ENCODE results near the gene IL19.

IL19 gene

DNA sequence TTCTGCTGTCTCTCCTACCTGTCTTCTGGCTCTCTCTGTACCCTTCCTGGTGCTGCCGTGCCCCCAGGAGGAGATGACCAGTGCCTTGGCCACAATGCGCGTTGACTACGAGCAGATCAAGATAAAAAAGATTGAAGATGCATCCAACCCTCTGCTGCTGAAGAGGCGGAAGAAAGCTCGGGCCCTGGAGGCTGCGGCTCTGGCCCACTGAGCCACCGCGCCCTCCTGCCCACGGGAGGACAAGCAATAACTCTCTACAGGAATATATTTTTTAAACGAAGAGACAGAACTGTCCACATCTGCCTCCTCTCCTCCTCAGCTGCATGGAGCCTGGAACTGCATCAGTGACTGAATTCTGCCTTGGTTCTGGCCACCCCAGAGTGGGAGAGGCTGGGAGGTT lies 38.1 kb upstream of the IL19 start (continued):
- TF ChIP-seq TCF4 (CRISPR knock-in tag; IDR thresholded peaks at IDR 0.05; ENCODE audit: borderline replicate concordance) (no peak), ZNF70 (CRISPR knock-in tag; IDR thresholded peaks at IDR 0.05) (no peak), ZFP3 (CRISPR knock-in tag; IDR thresholded peaks at IDR 0.05) (no peak), RARB (CRISPR knock-in tag; IDR thresholded peaks at IDR 0.05) (no peak), OSR1 (CRISPR knock-in tag; IDR thresholded peaks at IDR 0.05) (no peak), ZFP30 (CRISPR knock-in tag; IDR thresholded peaks at IDR 0.05) (no peak), ISL1 (CRISPR knock-in tag; IDR thresholded peaks at IDR 0.05) (no peak)
- TF ChIP-seq, protein P1, sequence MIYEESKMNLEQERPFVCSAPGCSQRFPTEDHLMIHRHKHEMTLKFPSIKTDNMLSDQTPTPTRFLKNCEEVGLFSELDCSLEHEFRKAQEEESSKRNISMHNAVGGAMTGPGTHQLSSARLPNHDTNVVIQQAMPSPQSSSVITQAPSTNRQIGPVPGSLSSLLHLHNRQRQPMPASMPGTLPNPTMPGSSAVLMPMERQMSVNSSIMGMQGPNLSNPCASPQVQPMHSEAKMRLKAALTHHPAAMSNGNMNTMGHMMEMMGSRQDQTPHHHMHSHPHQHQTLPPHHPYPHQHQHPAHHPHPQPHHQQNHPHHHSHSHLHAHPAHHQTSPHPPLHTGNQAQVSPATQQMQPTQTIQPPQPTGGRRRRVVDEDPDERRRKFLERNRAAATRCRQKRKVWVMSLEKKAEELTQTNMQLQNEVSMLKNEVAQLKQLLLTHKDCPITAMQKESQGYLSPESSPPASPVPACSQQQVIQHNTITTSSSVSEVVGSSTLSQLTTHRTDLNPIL (CRISPR knock-in tag; IDR thresholded peaks at IDR 0.05; ENCODE audit: low read depth), result no peak
- TF ChIP-seq, protein P2, sequence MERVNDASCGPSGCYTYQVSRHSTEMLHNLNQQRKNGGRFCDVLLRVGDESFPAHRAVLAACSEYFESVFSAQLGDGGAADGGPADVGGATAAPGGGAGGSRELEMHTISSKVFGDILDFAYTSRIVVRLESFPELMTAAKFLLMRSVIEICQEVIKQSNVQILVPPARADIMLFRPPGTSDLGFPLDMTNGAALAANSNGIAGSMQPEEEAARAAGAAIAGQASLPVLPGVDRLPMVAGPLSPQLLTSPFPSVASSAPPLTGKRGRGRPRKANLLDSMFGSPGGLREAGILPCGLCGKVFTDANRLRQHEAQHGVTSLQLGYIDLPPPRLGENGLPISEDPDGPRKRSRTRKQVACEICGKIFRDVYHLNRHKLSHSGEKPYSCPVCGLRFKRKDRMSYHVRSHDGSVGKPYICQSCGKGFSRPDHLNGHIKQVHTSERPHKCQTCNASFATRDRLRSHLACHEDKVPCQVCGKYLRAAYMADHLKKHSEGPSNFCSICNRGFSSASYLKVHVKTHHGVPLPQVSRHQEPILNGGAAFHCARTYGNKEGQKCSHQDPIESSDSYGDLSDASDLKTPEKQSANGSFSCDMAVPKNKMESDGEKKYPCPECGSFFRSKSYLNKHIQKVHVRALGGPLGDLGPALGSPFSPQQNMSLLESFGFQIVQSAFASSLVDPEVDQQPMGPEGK (CRISPR knock-in tag; IDR thresholded peaks at IDR 0.05; ENCODE audit: borderline replicate concordance), result no peak

DNA sequence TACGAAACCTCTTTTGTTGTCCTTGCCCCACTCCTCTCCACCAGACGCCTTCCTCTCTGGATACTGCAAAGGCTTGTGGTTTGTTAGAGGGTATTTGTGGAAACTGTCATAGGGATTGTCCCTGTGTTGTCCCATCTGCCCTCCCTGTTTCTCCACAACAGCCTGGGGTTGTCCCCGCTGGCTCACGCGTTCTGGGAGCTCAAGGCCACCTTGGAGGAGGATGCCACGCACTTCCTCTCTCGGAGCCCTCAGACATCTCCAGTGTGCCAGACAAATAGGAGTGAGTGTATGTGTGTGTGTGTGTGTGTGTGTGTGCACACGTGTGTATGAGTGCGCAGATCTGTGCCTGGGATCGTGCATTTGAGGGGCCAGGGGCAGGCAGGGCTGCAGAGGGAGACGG lies 37.6 kb upstream of the IL19 start:
- TF ChIP-seq, protein P3, sequence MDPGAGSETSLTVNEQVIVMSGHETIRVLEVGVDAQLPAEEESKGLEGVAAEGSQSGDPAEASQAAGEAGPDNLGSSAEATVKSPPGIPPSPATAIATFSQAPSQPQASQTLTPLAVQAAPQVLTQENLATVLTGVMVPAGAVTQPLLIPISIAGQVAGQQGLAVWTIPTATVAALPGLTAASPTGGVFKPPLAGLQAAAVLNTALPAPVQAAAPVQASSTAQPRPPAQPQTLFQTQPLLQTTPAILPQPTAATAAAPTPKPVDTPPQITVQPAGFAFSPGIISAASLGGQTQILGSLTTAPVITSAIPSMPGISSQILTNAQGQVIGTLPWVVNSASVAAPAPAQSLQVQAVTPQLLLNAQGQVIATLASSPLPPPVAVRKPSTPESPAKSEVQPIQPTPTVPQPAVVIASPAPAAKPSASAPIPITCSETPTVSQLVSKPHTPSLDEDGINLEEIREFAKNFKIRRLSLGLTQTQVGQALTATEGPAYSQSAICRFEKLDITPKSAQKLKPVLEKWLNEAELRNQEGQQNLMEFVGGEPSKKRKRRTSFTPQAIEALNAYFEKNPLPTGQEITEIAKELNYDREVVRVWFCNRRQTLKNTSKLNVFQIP (CRISPR knock-in tag; IDR thresholded peaks at IDR 0.05; ENCODE audit: borderline replicate concordance, low read depth), result no peak
- TF ChIP-seq ZNF565 (CRISPR knock-in tag; conservative IDR thresholded peaks at IDR 0.05; ENCODE audit: low read depth) (no peak), ZNF8 (CRISPR knock-in tag; IDR thresholded peaks at IDR 0.05) (no peak), ZFP30 (CRISPR knock-in tag; IDR thresholded peaks at IDR 0.05) (no peak), CSDC2 (CRISPR knock-in tag; IDR thresholded peaks at IDR 0.05) (no peak), ZC3H10 (CRISPR knock-in tag; IDR thresholded peaks at IDR 0.05) (no peak), GLIS3 (CRISPR knock-in tag; IDR thresholded peaks at IDR 0.05) (no peak), ZNF70 (CRISPR knock-in tag; IDR thresholded peaks at IDR 0.05) (no peak), TCF4 (CRISPR knock-in tag; IDR thresholded peaks at IDR 0.05; ENCODE audit: borderline replicate concordance) (no peak), PPARA (CRISPR knock-in tag; IDR thresholded peaks at IDR 0.05; ENCODE audit: borderline replicate concordance) (no peak), ARNTL (CRISPR knock-in tag; IDR thresholded peaks at IDR 0.05; ENCODE audit: borderline replicate concordance, low read depth) (no peak), BACH2 (CRISPR knock-in tag; IDR thresholded peaks at IDR 0.05; ENCODE audit: borderline replicate concordance) (no peak)
- TF ChIP-seq, protein P1 (CRISPR knock-in tag; IDR thresholded peaks at IDR 0.05; ENCODE audit: low read depth), result no peak
- TF ChIP-seq, protein P4, sequence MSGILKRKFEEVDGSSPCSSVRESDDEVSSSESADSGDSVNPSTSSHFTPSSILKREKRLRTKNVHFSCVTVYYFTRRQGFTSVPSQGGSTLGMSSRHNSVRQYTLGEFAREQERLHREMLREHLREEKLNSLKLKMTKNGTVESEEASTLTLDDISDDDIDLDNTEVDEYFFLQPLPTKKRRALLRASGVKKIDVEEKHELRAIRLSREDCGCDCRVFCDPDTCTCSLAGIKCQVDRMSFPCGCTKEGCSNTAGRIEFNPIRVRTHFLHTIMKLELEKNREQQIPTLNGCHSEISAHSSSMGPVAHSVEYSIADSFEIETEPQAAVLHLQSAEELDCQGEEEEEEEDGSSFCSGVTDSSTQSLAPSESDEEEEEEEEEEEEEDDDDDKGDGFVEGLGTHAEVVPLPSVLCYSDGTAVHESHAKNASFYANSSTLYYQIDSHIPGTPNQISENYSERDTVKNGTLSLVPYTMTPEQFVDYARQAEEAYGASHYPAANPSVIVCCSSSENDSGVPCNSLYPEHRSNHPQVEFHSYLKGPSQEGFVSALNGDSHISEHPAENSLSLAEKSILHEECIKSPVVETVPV (CRISPR knock-in tag; IDR thresholded peaks at IDR 0.05), result no peak
- no peak for ATAC-seq

DNA sequence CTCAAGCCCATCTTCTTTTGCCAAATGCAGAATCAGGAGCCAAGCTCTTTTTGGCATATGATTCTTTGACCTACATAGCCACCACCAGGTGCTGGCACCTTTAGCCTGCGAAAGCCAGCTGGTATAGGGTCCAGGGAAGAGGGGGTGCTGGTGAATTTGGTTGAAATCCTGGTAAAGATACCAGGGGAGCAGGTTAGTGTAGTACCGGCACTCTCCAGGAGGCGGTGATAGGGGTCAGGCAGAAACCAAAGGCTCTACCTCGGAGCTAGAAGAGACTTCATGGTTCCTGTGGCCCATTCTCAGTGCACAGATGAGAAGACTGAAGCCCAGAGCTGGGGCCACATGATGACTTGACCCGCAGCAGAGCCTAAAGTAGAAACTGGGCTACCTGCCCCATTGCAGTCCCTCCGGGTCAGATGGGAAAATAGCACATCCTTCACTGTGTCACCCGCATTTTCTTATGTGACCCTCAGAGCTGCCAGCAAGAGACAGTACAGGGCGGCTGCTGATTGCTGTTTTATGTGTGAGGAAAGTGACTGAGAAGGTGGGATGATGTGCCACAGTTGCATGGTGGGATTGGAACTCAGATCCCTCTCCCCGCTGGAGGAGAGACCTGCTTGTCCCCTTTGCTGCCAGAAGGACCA lies 36.0 kb upstream of the IL19 start:
- peak; percentile 75 for ATAC-seq
- no peak for TF ChIP-seq TOX (CRISPR knock-in tag; IDR thresholded peaks at IDR 0.05; ENCODE audit: borderline replicate concordance)
- no peak for TF ChIP-seq PPARA (CRISPR knock-in tag; IDR thresholded peaks at IDR 0.05; ENCODE audit: borderline replicate concordance)
- TF ChIP-seq ZNF8 (CRISPR knock-in tag; IDR thresholded peaks at IDR 0.05), result no peak
- TF ChIP-seq BACH2 (CRISPR knock-in tag; IDR thresholded peaks at IDR 0.05; ENCODE audit: borderline replicate concordance), result no peak
- no peak for TF ChIP-seq ZFP3 (CRISPR knock-in tag; IDR thresholded peaks at IDR 0.05)
- no peak for TF ChIP-seq ZFP30 (CRISPR knock-in tag; IDR thresholded peaks at IDR 0.05)
- TF ChIP-seq SNAI2 (CRISPR knock-in tag; IDR thresholded peaks at IDR 0.05), result no peak
- TF ChIP-seq ARNTL (CRISPR knock-in tag; IDR thresholded peaks at IDR 0.05; ENCODE audit: borderline replicate concordance, low read depth), result no peak
- TF ChIP-seq, protein P5, sequence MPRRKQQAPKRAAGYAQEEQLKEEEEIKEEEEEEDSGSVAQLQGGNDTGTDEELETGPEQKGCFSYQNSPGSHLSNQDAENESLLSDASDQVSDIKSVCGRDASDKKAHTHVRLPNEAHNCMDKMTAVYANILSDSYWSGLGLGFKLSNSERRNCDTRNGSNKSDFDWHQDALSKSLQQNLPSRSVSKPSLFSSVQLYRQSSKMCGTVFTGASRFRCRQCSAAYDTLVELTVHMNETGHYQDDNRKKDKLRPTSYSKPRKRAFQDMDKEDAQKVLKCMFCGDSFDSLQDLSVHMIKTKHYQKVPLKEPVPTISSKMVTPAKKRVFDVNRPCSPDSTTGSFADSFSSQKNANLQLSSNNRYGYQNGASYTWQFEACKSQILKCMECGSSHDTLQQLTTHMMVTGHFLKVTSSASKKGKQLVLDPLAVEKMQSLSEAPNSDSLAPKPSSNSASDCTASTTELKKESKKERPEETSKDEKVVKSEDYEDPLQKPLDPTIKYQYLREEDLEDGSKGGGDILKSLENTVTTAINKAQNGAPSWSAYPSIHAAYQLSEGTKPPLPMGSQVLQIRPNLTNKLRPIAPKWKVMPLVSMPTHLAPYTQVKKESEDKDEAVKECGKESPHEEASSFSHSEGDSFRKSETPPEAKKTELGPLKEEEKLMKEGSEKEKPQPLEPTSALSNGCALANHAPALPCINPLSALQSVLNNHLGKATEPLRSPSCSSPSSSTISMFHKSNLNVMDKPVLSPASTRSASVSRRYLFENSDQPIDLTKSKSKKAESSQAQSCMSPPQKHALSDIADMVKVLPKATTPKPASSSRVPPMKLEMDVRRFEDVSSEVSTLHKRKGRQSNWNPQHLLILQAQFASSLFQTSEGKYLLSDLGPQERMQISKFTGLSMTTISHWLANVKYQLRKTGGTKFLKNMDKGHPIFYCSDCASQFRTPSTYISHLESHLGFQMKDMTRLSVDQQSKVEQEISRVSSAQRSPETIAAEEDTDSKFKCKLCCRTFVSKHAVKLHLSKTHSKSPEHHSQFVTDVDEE (CRISPR knock-in tag; IDR thresholded peaks at IDR 0.05), result no peak
- no peak for TF ChIP-seq ESRRG (CRISPR knock-in tag; IDR thresholded peaks at IDR 0.05)
- no peak for TF ChIP-seq ZNF70 (CRISPR knock-in tag; IDR thresholded peaks at IDR 0.05)
